Fibroblast of lung (primary cell): ENCODE measurements around the gene APPBP2. TPM values are rescaled to one million over a fixed set of nuclear protein-coding genes. Genes with fewer than 3 reads are reported as not detected.

Experiments used
- DNase-seq, 2 donors: peaks; one replicate each; pipeline versions ENCODE4 v3.0.0 to v3.0.0-alpha.2; 2010; ENCODE audit warnings: low read depth in 2 of 2
- H2AFZ ChIP-seq: 2 replicates; pipeline ENCODE4 v1.5.1; 2012; ENCODE audit warnings: low read length, control low read depth, inconsistent platforms
- H3K27ac ChIP-seq: 2 replicates; pipeline ENCODE4 v1.5.1; 2011; ENCODE audit warnings: low read length, control low read depth; ENCODE audit not compliant: insufficient read depth
- H3K27me3 ChIP-seq: 2 replicates; pipeline ENCODE4 v1.5.1; 2011; ENCODE audit warnings: mild to moderate bottlenecking, low read length; ENCODE audit not compliant: control insufficient read depth, insufficient read depth
- H3K36me3 ChIP-seq: 2 replicates; pipeline ENCODE4 v1.5.1; 2011; ENCODE audit warnings: low read length; ENCODE audit not compliant: control insufficient read depth, insufficient read depth
- H3K4me1 ChIP-seq: 2 replicates; pipeline ENCODE4 v1.5.1; 2011; ENCODE audit warnings: low read length; ENCODE audit not compliant: control insufficient read depth, insufficient read depth; ENCODE audit errors: extremely low read depth
- H3K4me2 ChIP-seq: 2 replicates; pipeline ENCODE4 v1.5.1; 2011; ENCODE audit warnings: low read length, control low read depth; ENCODE audit not compliant: insufficient read depth; ENCODE audit errors: extremely low read depth
- H3K4me3 ChIP-seq, 4 experiments: fragments of 200-600 bp in 1 of 4; sonication (generic) in 1 of 4; replicated peaks in 1 of 4; 2 replicates each; pipeline ENCODE4 v1.5.1; 2011 to 2016; ENCODE audit warnings: low read length in 4 of 4, low read depth in 3 of 4, mild to moderate bottlenecking in 3 of 4, control low read depth in 2 of 4, inconsistent platforms in 1 of 4, mixed read lengths in 1 of 4; ENCODE audit not compliant: insufficient read depth in 1 of 4; ENCODE audit errors: control extremely low read depth in 1 of 4
- H3K79me2 ChIP-seq: 2 replicates; pipeline ENCODE4 v1.5.1; 2012; ENCODE audit warnings: mild to moderate bottlenecking, low read length, inconsistent platforms; ENCODE audit not compliant: control insufficient read depth, insufficient read depth
- H3K9ac ChIP-seq: 2 replicates; pipeline ENCODE4 v1.5.1; 2011; ENCODE audit warnings: mild to moderate bottlenecking, low read length, control low read depth; ENCODE audit not compliant: insufficient read depth
- H3K9me3 ChIP-seq: 2 replicates; pipeline ENCODE4 v1.5.1; 2012; ENCODE audit warnings: low read depth, low read length; ENCODE audit not compliant: control insufficient read depth, insufficient read depth
- H4K20me1 ChIP-seq: 2 replicates; pipeline ENCODE4 v1.5.1; 2011; ENCODE audit warnings: low read length; ENCODE audit not compliant: control insufficient read depth, insufficient read depth; ENCODE audit errors: extremely low read depth
- EZH2 ChIP-seq: IDR thresholded peaks from 2 replicates; pipeline ENCODE4 v1.5.1; 2012; ENCODE audit warnings: low read length, control low read depth, mild to moderate bottlenecking; ENCODE audit errors: missing control alignments
- polyA plus RNA-seq, 2 donors: library from polyadenylated mRNA; depleted of rRNA in 1 of 2; stranded (reverse) in 1 of 2; unstranded in 1 of 2; fragments of >200 nt; gene quantifications; 2 replicates each; pipeline ENCODE4 v1.2.1, GENCODE V29; 2011 to 2012; ENCODE audit warnings: missing spikeins in 1 of 2
- total RNA-seq: library from RNA; depleted of rRNA; stranded (reverse); fragments of >200 nt; gene quantifications from 2 replicates; pipeline ENCODE4 v1.2.1, GENCODE V29; 2014
- TF ChIP-seq, protein P1 (sequence below), 2 donors: IDR thresholded peaks in 1 of 2; conservative IDR thresholded peaks in 1 of 2; 1 replicate in 1 of 2; 2 replicates in 1 of 2; pipeline ENCODE4 v1.5.1; 2011 to 2012; ENCODE audit warnings: low read length in 2 of 2, control low read depth in 1 of 2, inconsistent platforms in 1 of 2, low read depth in 1 of 2, mild to moderate bottlenecking in 1 of 2

APPBP2 gene
- total and polyA plus RNA-seq, 2 donors (not counting 1 experiment from before 2014, with no cell fraction given): 45.0 to 58.1 TPM

DNA sequence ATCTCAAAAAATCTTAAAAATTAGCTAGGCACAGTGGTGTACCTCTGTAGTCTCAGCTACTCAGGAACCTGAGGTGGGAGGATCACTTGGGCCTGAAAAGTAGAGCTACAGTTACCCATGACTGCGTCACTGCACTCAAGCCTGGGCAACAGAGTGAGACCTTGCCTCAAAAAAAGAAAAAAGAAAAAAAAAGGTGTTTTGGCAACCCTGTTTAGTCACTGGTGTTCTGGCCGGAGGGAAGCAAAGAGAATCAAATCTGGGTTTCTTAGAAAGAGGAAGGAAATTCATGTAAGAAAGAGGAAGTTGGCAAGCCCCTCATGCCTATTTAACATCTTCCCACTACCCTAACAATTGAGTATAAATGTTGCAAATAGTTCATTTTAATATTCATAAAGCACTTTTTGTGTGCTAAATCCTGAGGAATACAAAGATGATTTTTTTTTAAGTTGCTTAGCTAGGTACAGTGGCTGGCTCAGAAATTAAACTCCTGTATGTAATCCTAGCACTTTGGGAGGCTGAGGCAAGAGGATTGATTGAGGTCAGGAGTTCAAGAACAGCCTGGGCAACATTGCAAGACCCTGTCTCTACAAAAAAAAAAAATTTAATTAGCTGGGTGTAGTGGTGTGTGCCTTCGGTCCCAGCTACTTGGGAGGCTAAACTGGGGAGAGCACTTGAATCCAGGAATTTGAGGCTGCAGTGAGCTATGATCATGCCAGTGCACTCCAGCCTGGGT, 127.6 kb downstream of the APPBP2 start:
- H3K4me1 ChIP-seq: no peaks in the 10 kb centered on the region
- no peaks in the 10 kb centered on the region for H3K27me3 ChIP-seq
- DNase-seq: no peak
- no peaks in the 10 kb centered on the region for H3K79me2 ChIP-seq
- no peak overlapping the region for H3K4me3 ChIP-seq
- no peak overlapping the region for H3K9ac ChIP-seq
- H3K36me3 ChIP-seq: no peaks in the 10 kb centered on the region
- H3K4me2 ChIP-seq: no peak overlapping the region
- no peak overlapping the region for H2AFZ ChIP-seq
- no peaks in the 10 kb centered on the region for H3K9me3 ChIP-seq
- TF ChIP-seq, protein P1, sequence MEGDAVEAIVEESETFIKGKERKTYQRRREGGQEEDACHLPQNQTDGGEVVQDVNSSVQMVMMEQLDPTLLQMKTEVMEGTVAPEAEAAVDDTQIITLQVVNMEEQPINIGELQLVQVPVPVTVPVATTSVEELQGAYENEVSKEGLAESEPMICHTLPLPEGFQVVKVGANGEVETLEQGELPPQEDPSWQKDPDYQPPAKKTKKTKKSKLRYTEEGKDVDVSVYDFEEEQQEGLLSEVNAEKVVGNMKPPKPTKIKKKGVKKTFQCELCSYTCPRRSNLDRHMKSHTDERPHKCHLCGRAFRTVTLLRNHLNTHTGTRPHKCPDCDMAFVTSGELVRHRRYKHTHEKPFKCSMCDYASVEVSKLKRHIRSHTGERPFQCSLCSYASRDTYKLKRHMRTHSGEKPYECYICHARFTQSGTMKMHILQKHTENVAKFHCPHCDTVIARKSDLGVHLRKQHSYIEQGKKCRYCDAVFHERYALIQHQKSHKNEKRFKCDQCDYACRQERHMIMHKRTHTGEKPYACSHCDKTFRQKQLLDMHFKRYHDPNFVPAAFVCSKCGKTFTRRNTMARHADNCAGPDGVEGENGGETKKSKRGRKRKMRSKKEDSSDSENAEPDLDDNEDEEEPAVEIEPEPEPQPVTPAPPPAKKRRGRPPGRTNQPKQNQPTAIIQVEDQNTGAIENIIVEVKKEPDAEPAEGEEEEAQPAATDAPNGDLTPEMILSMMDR (conservative IDR thresholded peaks at IDR 0.05 in 1 of 2, IDR thresholded peaks at IDR 0.05 in 1 of 2; ENCODE audit: low read depth in 1 of 2, low read length in 2 of 2): no peak
- no peak for TF ChIP-seq EZH2
- no peaks in the 10 kb centered on the region for H4K20me1 ChIP-seq
- H3K27ac ChIP-seq: no peak overlapping the region

DNA sequence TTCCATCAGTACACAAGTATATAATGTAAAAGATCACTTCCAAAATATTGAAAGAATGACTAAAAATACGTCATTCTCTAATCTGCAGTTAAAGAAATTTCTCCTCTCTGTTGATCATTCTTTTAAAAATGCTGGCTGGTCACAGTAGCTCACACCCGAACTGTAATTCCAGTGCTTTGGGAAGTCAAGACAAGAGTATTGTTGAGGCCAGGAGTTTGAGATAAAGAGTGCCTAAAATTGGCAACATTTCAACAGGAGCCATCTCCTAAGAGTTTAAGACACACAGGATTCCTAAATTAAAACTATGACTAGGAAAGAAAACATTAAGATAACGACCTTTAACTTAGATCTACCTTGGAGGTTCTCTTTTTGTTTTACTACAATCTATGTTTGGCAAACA, 129.6 kb downstream of the APPBP2 start:
- TF ChIP-seq, protein P1 (conservative IDR thresholded peaks at IDR 0.05 in 1 of 2, IDR thresholded peaks at IDR 0.05 in 1 of 2; ENCODE audit: low read depth in 1 of 2, low read length in 2 of 2): no peak
- TF ChIP-seq EZH2: no peak
- H2AFZ ChIP-seq: no peak overlapping the region
- no peak overlapping the region for H3K9ac ChIP-seq
- H3K4me2 ChIP-seq: no peak overlapping the region
- H3K36me3 ChIP-seq: no peaks in the 10 kb centered on the region
- DNase-seq: no peak
- H3K27ac ChIP-seq: no peak overlapping the region
- no peak overlapping the region for H3K4me3 ChIP-seq
- peaks cover 3% of the 10 kb centered on the region for H3K79me2 ChIP-seq
- H3K27me3 ChIP-seq: no peaks in the 10 kb centered on the region
- no peaks in the 10 kb centered on the region for H3K4me1 ChIP-seq
- no peaks in the 10 kb centered on the region for H4K20me1 ChIP-seq
- H3K9me3 ChIP-seq: no peaks in the 10 kb centered on the region

DNA sequence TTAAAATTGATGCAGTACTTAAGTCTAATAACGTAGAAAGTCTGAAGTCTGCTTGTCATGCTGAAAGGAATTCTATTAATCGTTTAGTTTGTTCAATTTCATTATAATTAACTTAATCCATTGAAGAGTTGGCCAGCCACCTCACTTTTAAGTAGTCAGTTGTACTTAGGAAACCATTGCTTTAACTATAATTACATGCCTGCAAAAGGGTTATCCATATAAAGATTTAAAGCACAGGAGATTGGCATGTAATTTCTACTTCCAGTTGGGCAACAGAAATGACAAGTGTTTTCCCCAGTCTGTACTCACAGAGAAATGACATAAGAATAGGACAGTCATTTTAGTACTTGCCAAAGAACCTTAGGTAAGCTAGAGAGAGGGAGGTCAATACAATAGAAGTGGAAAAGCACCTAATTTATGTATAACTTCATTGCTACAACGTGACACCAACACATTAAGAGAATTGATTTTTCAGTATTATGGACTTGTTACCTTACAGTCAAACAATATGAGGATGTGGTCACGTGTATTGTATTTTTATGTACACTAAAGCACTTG, 130.5 kb downstream of the APPBP2 start:
- no peak for DNase-seq
- Histone ChIP-seq H3K79me2 (peaks cover 12% of the 10 kb centered on the region), H3K27me3 (no peaks in the 10 kb centered on the region), H3K9me3 (no peaks in the 10 kb centered on the region), H3K27ac (no peak overlapping the region), H3K4me3 (no peak overlapping the region), H2AFZ (no peak overlapping the region), H3K36me3 (no peaks in the 10 kb centered on the region), H3K4me1 (no peaks in the 10 kb centered on the region), H4K20me1 (no peaks in the 10 kb centered on the region), H3K4me2 (no peak overlapping the region), H3K9ac (no peak overlapping the region)
- no peak for TF ChIP-seq EZH2
- TF ChIP-seq, protein P1 (conservative IDR thresholded peaks at IDR 0.05 in 1 of 2, IDR thresholded peaks at IDR 0.05 in 1 of 2; ENCODE audit: low read depth in 1 of 2, low read length in 2 of 2): no peak
